Measurements from ENCODE around the gene GSTP1.
A peak's percentile ranks its signal among the peaks of the same experiment; 100 is the strongest.
"Not testable (repeated sequence)": the region's sequence is repeated elsewhere in the genome, so short reads cannot be mapped to it uniquely, and the experiment has no call there.

Gene GSTP1

DNA sequence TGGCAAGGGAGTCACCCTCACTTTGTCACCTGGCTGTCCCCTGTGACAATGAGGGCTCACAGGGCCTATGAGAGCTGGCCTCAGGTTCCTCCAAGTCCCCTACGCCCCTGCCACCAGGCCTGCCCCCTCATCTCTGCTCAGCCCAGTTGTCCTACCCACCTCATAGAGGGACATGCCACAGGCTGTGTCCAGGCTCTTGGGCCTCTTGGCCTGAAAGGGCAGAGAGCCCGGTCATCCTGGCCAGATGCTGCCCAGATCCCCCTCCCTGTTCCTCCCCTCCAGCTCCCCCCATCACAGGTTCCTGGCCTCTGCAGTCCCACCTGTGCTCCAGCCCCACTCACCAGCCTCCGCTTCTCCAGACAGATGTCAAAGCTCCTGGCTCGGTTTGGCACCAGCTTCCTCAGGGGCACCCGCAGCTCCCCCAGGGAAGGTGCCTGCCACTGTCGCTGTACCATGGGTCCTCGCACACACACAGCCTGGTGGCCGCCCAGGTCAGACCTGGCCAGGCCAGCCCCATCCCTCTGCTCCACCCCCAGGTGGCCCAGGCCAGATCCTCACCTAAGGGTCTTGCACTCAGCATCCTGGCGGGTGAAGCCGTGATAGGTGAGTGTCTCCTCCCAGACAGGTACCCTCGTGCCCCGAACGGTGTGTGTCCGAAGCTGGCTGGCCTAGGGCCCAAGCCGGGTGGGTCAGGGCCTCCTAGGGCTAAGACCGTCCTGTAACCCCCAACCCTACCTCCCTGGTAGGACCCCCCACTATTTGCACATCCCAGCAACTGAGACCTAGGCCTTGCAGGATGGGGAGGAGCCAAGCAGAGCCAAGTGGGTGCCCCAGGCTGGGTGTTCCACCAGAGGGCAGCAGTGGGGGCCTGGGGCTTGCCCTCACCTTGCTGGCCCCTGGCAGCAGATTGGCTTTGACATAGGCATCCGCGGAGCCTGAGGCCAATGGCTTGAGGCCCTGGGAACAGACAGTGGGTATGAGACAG, 31.4 kb downstream of the GSTP1 start:
- Mint-ChIP-seq H3K27me3 (no peaks in the 10 kb centered on the region), H3K4me3 (peak overlapping the region; percentile 80), H3K4me1 (peaks cover 22% of the 10 kb centered on the region), H3K27ac (peak overlapping the region; percentile 96), H3K9me3 (no peaks in the 10 kb centered on the region), H3K36me3 (peaks cover 2% of the 10 kb centered on the region)

DNA sequence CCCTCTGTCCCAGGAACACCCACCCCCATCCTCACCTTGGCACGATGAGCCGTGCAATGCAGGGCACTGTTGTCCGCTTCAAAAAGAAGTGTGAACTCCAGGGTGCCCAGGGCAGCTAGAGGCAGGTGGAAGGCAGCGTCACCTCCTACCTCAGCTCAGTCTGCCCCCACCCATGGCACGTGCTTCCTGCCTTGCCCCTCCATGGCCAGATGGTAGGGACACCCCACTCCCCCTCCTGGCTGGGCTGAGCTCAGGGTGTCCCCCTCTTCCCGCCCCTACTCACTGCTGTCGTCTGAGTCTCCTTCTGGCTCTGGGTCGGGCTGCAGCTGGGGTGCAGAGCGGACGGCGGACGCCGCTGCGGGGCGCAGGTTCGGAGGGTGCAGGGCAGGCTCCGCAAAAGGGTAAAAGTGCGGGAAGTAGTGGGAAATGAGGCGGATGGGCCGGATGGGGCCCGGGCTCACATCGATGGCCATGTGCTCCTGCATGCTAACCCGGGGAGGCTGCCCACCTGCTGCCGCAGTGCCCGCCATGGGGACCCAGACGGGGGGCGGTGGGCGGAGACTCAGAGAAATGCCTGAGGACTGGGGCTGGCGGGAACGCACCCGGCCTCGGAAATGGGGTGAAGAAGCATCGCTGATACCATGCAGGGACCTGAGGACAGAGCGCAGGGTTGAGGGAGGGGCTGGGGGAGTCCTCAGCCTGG, 32.3 kb downstream of the GSTP1 start:
- H3K27ac Mint-ChIP-seq = no peak overlapping the region
- H3K27me3 Mint-ChIP-seq = no peaks in the 10 kb centered on the region
- H3K36me3 Mint-ChIP-seq = peaks cover 2% of the 10 kb centered on the region
- H3K4me1 Mint-ChIP-seq = peaks cover 22% of the 10 kb centered on the region
- H3K9me3 Mint-ChIP-seq = no peaks in the 10 kb centered on the region
- peak overlapping the region; percentile 73 for H3K4me3 Mint-ChIP-seq

DNA sequence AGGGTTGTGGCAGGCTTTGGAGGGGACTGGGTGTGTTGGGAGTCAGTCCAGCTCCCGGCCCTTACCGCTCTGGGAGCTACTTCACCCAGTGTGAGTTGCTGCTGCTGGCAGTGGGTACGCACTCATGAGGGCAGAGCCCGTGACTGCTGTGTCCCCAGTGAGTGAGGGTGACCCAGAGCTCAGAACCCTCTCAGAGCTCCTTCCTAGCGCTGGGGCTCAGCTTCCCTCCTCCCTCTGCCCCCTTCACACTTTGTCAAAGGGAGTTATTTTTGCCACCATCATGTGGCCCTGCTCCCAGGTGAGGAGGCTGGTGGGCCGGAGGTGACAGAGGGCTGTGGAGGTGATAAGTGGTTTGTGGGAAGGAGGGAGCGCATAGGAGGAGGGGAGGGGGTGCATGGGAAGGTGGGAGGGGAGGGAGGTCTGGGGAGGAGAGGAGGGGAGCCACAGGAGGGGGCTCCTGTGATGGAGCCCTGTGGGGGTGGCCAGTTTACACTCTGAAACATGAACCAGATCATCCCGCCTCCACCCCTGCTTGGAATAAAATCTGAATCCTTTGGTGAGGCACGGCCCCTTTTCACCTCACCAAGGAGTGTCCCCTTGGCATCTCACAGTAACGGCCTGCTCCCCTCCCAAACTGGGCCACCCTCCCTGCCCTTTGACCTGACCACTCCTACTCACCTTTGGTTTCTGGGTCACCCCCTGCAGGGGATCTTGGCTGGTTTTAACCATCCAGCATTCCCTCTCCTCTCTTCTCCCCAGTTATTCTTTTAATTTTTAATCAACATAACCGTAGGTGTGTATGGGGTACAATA, 33.0 kb downstream of the GSTP1 start:
- Mint-ChIP-seq H3K36me3 (peaks cover 2% of the 10 kb centered on the region), H3K4me1 (peaks cover 22% of the 10 kb centered on the region), H3K27me3 (no peaks in the 10 kb centered on the region), H3K4me3 (peak overlapping the region; percentile 73), H3K27ac (peak overlapping the region; percentile 85), H3K9me3 (no peaks in the 10 kb centered on the region)

DNA sequence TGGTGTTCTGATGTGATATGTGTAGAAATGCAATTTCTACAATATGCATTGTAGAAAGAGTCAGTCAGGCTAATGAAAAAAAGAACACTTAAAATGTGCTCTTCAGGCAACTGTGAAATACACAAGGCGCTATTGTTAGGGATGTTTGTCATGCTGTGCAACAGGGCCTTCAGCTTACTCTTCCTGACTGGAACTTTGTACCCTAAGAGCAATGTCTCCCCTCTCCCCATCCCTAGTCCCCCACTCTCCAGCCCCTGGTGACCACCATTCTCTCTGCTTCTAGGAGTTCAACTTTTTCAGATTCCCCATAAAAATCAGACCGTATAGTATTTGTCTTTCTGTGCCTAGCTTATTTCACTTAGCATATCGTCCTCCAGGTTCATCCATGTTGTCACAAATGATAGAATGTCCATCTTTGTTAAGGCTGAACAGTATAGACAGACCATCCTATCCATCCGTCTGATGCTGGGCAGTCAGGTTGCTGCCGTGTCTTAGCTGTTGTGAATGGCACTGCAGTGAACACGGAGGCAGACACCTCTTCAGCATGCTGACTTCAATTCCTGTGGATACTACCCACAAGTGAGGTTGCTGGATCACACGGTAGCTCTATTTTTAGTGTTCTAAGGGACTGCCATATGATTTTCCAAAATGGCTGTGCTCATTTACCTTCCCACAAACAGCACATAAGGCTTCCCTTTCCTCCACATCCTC, 33.8 kb downstream of the GSTP1 start:
- H3K36me3 Mint-ChIP-seq = peaks cover 2% of the 10 kb centered on the region
- peaks cover 22% of the 10 kb centered on the region for H3K4me1 Mint-ChIP-seq
- peak overlapping the region; percentile 72 for H3K4me3 Mint-ChIP-seq
- H3K27ac Mint-ChIP-seq = peak overlapping the region; percentile 85
- H3K9me3 Mint-ChIP-seq = no peaks in the 10 kb centered on the region
- H3K27me3 Mint-ChIP-seq = no peaks in the 10 kb centered on the region

DNA sequence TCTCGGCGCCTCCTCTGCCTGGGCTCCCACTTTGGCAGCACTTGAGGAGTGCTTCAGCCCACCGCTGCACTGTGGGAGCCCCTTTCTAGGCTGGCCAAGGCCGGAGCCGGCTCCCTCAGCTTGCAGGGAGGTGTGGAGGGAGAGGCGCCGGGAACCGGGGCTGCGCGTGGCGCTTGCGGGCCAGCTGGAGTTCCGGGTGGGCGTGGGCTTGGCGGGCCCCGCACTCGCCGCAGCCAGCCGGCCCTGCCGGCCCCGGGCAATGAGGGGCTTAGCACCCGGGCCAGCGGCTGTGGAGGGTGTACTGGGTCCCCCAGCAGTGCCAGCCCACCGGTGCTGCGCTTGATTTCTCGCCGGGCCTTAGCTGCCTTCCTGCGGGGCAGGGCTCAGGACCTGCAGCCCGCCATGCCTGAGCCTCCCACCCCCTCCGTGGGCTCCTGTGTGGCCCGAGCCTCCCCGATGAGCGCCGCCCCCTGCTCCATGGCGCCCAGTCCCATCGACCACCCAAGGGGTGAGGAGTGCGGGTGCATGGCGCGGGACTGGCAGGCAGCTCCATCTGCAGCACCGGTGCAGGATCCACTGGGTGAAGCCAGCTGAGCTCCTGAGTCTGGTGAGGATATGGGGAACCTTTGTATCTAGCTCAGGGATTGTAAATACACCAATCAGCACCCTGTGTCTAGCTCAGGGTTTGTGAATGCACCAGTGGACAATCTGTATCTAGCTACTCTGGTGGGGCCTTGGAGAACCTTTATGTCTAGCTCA, 35.5 kb downstream of the GSTP1 start:
- H3K36me3 Mint-ChIP-seq, H3K27ac Mint-ChIP-seq, H3K27me3 Mint-ChIP-seq, H3K9me3 Mint-ChIP-seq, H3K4me3 Mint-ChIP-seq: not testable (repeated sequence)
- H3K4me1 Mint-ChIP-seq = peaks cover 10% of the 10 kb centered on the region

DNA sequence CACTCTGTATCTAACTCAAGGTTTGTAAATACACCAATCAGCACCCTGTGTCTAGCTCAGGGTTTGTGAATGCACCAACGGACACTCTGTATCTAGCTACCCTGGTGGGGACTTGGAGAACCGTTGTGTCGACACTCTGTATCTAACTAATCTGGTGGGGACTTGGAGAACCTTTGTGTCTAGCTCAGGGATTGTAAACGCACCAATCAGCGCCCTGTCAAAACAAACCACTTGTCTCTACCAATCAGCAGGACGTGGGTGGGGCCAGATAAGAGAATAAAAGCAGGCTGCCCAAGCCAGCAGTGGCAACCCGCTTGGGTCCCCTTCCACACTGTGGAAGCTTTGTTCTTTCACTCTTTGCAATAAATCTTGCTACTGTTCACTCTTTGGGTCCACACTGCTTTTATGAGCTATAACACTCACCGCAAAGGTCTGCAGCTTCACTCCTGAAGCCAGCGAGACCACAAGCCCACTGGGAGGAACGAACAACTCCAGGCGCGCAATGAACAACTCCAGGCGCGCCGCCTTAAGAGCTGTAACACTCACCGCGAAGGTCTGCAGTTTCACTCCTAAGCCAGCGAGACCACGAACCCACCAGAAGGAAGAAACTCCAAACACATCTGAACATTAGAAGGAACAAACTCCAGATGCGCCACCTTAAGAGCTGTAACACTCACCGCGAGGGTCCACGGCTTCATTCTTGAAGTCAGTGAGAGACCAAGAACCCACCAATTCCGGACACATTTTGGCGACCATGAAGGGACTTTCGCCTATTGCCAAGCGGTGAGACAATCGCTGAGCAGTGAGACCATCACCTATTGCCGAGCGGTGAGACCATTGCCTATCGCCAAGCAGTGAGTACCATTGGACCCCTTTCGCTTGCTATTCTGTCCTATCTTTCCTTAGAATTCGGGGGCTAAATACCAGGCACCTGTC, 36.3 kb downstream of the GSTP1 start:
- not testable (repeated sequence) for H3K27ac Mint-ChIP-seq, H3K9me3 Mint-ChIP-seq, H3K27me3 Mint-ChIP-seq

DNA sequence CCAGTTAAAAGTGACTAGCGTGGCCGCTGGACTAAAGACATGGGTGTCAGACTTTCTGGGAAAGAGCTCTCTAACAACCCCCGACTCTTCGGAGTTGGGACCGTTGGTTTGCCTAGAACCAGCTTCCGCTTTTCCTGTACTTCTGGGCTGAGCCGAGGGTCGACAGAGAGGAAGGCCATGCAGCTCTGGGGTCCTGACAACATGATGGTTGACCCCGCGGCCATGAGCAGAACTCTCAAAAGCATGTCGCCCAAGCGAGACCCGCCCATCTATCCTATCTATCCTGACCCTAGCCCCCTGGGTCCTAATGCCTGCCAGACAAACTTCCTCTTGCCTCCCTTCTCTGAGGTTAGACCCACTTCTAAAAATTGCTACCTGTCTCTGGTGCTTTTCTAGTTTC, 37.0 kb downstream of the GSTP1 start:
- H3K36me3 Mint-ChIP-seq, H3K27ac Mint-ChIP-seq, H3K27me3 Mint-ChIP-seq, H3K4me3 Mint-ChIP-seq, H3K9me3 Mint-ChIP-seq, H3K4me1 Mint-ChIP-seq: not testable (repeated sequence)

More for the DNA sequence above, 36.3 kb downstream of the GSTP1 start:
- not testable (repeated sequence) for H3K36me3 Mint-ChIP-seq, H3K4me3 Mint-ChIP-seq, H3K4me1 Mint-ChIP-seq

DNA sequence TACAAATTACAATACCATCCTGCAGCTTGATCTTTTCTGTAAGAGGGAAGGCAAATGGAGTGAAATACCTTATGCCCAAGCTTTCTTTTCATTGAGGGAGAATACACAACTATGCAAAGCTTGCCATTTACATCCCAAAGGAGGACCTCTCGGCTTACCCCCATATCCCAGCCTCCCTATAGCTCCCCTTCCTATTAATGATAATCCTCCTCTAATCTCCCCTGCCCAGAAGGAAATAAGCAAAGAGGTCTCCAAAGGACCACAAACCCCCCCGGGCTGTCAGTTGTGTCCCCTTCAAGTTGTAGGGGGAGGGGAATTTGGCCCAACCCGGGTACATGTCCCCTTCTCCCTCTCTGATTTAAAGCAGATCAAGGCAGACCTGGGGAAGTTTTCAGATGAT, 38.3 kb downstream of the GSTP1 start:
- not testable (repeated sequence) for H3K36me3 Mint-ChIP-seq, H3K4me3 Mint-ChIP-seq, H3K27me3 Mint-ChIP-seq, H3K27ac Mint-ChIP-seq, H3K9me3 Mint-ChIP-seq, H3K4me1 Mint-ChIP-seq

DNA sequence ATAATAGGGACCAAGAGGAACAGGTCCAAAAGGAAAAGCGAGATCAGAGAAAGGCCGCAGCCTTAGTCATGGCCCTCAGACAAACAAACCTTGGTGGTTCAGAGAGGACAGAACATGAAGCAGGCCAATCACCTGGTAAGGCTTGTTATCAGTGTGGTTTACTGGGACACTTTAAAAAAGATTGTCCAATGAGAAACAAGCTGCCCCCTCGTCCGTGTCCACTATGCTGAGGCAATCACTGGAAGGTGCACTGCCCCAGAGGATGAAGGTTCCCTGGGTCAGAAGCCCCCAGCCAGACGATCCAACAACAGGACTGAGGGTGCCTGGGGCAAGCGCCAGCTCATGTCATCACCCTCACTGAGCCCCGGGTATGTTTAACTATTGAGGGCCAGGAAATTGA, 39.3 kb downstream of the GSTP1 start:
- not testable (repeated sequence) for H3K36me3 Mint-ChIP-seq, H3K27me3 Mint-ChIP-seq, H3K27ac Mint-ChIP-seq, H3K4me1 Mint-ChIP-seq, H3K4me3 Mint-ChIP-seq, H3K9me3 Mint-ChIP-seq

DNA sequence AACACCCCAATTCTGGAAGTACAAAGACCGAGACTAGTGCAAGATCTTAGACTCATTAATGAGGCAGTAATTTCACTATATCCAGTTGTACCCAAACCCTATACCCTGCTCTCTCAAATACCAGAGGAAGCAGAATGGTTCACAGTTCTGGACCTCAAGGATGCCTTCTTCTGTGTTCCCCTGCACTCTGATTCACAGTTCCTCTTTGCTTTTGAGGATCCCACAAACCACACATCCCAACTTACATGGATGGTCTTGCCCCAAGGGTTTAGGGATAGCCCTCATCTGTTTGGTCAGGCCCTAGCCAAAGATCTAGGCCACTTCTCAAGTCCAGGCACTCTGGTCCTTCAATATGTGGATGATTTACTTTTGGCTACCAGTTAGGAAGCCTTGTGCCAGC, 40.2 kb downstream of the GSTP1 start:
- not testable (repeated sequence) for H3K4me3 Mint-ChIP-seq, H3K27me3 Mint-ChIP-seq, H3K9me3 Mint-ChIP-seq, H3K27ac Mint-ChIP-seq, H3K4me1 Mint-ChIP-seq, H3K36me3 Mint-ChIP-seq

DNA sequence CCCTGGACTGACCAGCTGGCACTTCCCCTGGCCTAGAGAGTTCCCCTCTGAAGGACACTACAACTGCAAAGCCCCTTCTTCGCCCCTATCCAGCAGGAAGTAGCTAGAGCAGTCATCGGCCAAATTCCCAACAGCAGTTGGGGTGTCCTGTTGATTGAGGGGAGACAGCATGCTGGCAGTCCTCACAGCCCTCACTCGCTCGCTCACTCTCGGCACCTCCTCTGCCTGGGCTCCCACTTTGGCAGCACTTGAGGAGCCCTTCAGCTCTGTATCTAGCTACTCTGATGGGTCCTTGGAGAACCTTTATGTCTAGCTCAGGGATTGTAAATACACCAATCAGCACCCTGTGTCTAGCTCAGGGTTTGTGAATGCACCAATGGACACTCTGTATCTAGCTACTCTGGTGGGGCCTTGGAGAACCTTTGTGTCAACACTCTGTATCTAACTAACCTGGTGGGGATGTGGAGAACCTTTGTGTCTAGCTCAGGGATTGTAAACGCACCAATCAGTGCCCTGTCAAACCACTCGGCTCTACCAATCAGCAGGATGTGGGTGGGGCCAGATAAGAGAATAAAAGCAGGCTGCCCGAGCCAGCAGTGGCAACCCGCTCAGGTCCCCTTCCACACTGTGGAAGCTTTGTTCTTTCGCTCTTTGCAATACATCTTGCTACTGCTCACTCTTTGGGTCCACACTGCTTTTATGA, 42.7 kb downstream of the GSTP1 start:
- H3K36me3 Mint-ChIP-seq, H3K4me3 Mint-ChIP-seq, H3K4me1 Mint-ChIP-seq, H3K9me3 Mint-ChIP-seq, H3K27me3 Mint-ChIP-seq: not testable (repeated sequence)
- H3K27ac Mint-ChIP-seq = peak overlapping the region; percentile 76

DNA sequence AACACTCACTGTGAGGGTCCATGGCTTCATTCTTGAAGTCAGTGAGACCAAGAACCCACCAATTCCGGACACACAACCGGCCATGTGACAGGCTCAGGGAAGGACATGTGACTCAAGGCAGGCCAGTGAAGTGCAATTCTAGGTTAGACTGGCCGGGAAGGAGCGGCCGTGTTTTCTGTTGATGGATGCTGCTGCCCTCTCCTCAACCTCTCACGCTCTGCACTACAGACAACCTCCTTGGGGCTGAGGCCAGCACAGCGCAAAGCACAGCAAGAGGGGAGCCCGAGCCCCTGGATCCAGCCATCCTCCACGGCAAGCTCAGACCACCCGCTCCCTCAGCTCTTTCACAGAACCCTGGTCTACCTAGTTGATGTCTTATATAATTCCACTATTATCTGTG, 43.4 kb downstream of the GSTP1 start:
- H3K27ac Mint-ChIP-seq = no peak overlapping the region
- no peaks in the 10 kb centered on the region for H3K9me3 Mint-ChIP-seq
- H3K36me3 Mint-ChIP-seq = no peaks in the 10 kb centered on the region
- peaks cover 6% of the 10 kb centered on the region for H3K4me1 Mint-ChIP-seq
- H3K4me3 Mint-ChIP-seq = no peak overlapping the region
- H3K27me3 Mint-ChIP-seq = no peaks in the 10 kb centered on the region

DNA sequence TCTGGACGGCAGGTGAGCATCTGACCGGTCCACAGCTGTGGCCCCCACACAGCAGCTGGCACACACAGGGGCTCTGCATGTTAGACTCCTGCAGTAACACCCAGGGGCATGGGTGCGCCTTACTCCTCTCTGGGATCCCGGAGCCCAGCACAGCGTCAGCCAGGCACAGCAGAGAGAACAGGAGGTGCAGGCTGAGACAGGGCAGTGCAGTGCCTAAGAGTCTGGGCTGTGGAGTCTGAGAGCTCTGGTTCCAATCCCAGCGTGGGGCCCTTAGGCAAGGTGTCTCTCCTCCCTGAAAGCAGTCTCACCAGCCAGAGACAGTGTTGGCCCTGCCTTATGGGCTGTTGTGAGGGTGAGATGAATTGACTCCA, 43.8 kb downstream of the GSTP1 start:
- Mint-ChIP-seq H3K27ac (no peak overlapping the region), H3K27me3 (no peaks in the 10 kb centered on the region), H3K4me3 (no peak overlapping the region), H3K36me3 (no peaks in the 10 kb centered on the region), H3K4me1 (peaks cover 6% of the 10 kb centered on the region), H3K9me3 (no peaks in the 10 kb centered on the region)

All from activated naive CD4-positive, alpha-beta T cell treated with anti-CD3 and anti-CD28 coated beads, Interleukin-2, amount 50 U/mL, for 24 hours (primary cell).